GM11168 (cell line): ENCODE measurements around the gene MAPK1IP1L.

Experiments used
- in situ Hi-C: fragments of 300-500 bp; cut with MboI; formaldehyde crosslinking; loops from one replicate; pipeline ENCODE4 v1.12.0; 2022; ENCODE audit warnings: low sequenced_read_pairs; ENCODE audit not compliant: unreplicated experiment

MAPK1IP1L gene

DNA sequence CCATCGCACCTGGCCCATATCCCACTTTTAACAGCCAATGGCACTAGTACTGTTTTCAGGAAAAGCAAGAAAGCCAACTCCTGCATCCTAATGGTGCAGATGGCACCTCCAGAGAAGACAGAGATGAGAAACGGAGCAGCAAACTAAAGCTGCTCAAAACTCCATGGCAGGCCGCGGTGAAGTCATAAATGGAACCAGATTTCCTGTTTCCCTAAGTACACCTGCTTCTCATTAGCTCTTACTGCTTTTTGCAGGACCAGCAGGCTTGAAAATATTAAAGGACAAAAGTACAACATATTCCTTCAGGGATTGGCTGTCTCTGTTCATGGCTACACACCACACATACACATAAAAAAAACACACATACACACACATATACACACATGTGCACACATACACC, 40.9 kb downstream of the MAPK1IP1L start:
- in situ Hi-C loops, result no loop called here

- in situ Hi-C loops, result no loop called here
Measured at GRCh38 chr14:55094292-55095157, 43.1 kb downstream of the MAPK1IP1L start.

GRCh38 chr14:55097881-55098560, 46.6 kb downstream of the MAPK1IP1L start:
- in situ Hi-C loops, result no loop called here

DNA sequence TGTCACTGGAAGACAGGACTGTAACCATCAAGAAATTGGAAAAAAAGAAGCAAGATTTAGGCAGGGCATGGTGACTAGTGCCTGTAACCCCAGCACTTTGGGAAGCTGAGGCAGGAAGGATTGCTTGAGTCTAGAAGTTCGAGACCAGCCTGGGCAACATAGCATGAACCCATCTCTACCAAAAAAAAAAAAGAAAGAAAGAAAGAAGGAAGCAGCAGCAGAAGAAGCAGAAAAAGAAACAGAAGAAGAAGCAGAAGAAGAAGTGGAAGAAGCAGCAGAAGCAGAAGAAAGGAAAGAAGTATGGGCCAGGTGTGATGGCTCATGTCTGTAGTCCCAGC, 47.1 kb downstream of the MAPK1IP1L start:
- in situ Hi-C loops, result no loop called here

DNA sequence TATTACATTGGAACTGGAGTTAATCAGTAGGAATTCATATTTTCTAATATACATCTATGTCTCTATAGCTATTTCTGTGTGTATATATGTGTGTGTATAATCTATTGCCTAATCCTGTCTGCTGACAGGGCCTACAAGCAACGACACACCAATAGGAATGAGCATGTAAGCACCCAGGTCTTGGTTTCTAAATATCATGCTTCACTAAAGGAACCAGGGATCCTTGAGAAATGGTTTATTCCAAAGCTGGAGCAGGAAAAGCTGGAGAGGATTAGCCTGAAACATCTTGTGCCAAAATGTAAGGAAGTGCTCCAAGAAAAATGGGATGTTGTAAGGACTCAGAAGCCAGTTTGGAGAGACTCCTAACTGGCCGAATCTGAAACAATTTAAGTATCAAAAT, 48.3 kb downstream of the MAPK1IP1L start:
- in situ Hi-C loops, result no loop called here

DNA sequence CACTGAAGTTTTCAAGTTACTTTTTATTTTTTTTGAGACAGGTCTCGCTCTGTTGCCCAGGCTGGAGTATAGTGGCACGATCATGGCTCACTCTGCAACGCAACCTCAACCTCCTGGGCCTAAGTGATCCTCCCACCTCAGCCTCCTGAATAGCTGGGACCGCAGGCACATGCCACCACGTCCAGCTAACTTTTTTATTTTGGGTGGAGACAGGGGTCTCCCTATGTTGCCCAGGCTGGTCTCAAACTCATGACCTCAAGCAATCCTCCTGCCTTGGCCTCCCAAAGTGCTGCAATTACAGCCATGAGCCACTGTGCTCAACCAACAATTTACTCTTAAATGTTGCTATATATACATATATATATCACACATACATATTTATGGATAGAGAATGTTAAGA, 50.3 kb downstream of the MAPK1IP1L start:
- in situ Hi-C loops, result no loop called here

GRCh38 chr14:55102141-55102621, 50.7 kb downstream of the MAPK1IP1L start:
- in situ Hi-C loops, result no loop called here

- in situ Hi-C loops, result no loop called here
Measured at GRCh38 chr14:55103005-55103640, 51.7 kb downstream of the MAPK1IP1L start.

- in situ Hi-C loops, result no loop called here
Measured at GRCh38 chr14:55103971-55104954, 52.8 kb downstream of the MAPK1IP1L start.

DNA sequence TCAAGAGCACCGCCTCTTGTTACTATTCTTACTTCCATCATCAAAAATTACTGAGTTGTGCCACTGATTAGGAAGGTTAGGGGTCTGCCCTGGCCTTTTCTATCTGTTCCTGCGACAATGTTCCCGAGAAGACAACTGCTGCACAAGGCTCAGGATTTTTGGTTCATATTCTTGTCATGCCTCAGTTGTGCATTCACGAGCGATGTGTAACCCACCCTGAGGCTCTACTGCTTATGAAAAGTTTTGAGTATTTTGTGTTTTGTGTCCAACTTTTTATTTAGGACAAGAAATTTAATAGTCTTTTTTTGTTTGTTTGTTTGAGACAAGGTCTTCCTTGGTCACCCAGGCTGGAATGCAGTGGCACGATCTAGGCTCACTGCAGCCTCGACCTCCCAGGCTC, 54.5 kb downstream of the MAPK1IP1L start:
- in situ Hi-C loops, result no loop called here

DNA sequence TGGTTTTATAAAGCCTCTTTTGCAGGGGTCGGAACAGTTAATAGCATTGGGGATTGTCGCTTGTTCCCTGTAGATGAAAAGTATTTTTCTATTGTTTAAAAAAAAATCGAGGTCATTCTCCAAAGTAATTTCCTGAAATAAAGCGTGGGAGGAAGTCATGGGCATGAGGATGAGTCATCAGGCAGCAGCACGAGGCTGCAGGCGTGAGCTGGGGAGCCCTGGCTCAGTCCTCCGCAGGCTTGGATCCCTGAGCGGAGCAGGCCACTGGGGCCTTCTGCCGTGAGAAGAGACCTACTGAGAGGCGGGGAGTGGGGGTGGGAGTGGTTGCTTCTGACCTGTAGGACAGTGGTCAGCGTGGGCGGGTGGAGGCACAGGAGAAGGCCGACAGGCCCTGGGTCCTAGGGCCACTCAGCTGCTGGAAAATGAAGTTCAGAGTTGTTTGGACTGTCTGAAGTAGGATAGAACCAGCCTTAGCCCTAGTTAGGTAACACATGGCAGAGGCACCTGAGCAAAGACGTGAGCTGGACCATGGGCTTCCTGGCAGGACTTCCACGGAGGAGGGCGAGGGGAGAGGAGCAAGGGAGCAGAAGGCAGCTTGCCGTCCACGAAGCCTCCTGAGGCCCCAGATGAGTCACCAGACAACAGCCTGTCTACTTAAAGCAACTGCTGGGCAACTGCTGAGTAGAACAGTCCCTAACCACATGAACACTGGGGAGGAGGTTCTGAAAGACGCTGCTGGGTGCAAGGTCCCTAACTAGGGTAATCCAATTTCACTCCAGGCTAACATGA, 56.5 kb downstream of the MAPK1IP1L start:
- in situ Hi-C loops, result no loop called here

DNA sequence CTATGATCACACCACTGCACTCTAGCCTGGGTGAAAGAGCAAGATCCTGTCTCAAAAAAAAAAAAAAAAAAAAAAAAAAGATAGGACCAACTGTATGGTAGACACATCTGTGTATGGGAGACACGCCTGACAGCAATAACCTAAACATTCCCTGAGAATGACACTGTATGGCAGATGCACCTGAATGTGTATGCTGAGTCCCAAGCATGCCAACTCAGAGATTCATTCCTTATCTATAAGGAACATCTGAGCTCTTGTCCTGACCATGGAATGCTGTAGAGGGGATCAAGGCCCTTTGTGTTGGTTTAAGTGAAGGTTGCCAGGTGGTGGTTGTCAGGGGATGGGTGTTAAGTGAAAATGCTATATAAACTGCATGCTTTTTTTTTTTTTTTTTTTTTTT, 58.4 kb downstream of the MAPK1IP1L start:
- in situ Hi-C loops, result no loop called here

DNA sequence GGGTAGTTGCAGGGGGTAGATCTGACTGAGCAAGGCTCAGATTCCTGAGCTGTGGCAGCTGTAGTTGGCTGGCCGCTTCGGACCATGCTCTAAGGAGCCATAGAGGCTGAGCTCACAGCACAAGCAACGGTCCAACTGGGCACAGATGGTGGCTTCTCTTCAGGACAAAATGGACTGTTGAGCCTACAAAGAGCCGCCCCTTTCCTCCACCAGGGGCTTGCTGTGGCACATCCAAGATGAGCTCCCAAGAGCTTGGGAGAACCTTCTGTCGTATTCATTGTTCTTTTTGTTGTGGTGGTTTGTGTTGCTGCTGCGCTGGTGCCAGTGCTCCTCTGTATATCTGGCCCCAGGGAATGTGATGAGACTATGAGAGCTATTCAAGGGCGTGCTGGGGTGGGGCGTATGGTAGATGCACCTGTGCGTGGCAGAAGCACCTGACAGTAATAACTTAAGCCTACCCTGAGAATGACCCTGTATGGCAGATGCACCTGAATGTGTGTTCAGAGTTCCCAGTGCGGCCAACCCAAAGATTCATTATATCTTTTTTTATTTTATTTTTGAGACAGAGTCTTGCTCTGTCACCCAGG, 59.8 kb downstream of the MAPK1IP1L start:
- in situ Hi-C loops, result no loop called here

DNA sequence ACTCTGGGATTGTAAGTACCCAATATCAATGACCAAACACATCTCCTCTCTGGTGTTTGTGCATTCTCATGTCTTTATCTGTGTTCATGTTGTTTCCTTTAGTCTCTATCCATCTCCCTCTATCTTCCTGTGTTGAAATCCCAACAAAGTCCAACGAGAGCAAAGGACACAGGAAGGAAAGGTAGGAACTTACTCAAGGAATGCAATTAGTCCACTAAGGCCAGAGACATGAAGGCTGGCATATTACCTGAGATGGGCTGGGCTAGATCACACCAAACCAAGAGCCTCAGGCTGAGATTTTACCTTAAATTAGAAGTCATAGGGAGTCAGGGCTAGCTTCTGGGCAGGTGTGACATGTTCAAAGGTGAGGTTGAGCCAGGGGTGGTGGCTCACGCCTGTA, 63.3 kb downstream of the MAPK1IP1L start:
- in situ Hi-C loops, result no loop called here

- in situ Hi-C loops, result no loop called here
Measured at GRCh38 chr14:55115460-55115859, 64.0 kb downstream of the MAPK1IP1L start.

- in situ Hi-C loops, result no loop called here
Measured at GRCh38 chr14:55115861-55116245, 64.4 kb downstream of the MAPK1IP1L start.

DNA sequence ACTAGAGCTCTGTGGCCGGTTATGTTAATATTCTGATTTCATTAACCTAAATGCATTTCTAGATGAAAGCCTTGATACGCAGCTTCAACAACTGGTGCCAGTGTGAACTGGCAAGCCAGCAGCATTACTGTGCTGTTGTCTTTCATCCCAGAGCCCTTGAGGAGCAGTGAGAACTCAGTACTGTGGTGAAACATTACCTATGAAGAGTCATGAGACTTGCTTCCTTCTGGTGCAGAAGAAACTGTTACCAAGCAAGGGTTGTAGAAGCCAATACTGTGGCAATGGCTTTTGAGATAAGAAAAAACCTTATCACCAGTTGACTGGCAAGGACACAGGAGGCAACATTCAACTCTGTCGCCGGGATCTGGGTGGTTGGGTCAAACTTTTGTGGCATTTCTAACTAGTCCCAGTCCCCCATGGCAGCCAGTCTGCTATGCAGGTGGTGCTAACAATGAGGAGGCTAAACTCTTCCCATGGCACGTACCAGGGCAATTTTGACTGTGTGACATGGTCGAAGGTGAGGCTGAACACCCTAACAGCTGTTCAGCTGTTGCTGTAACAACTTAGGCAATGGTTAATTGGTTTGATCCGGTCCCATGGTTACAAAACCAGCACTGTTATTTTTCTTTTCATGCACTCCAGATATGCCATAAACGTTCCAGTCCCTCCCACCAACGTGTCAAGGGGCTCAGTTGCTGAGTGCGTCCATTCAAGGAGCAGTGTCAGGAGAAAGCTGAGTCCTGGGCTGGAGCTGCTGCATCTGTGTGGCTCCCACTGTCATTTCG, 65.0 kb downstream of the MAPK1IP1L start:
- in situ Hi-C loops, result no loop called here

- in situ Hi-C loops, result no loop called here
Measured at GRCh38 chr14:55117803-55118441, 66.5 kb downstream of the MAPK1IP1L start.
